Calu3 (cell line): ENCODE measurements around the gene ARPC4. TPM values are rescaled to one million over a fixed set of nuclear protein-coding genes. Genes with fewer than 3 reads are reported as not detected.

Experiments used
- BruUV-seq: library from RNA; stranded (reverse); fragments of 400-500 nt; replicated peaks from 2 replicates; lab custom pipeline; 2021; lab: Mats Ljungman, UMichigan
- CTCF ChIA-PET: fragments of 300-600 bp; sonication (Branson Sonifier 250); formaldehyde crosslinking; loops from one replicate; lab custom pipeline; 2022; ENCODE audit warnings: antibody characterized with exemption; lab: Charles Lee
- DNase-seq: peaks from one replicate; pipeline ENCODE4 v3.0.0; 2022
- H3K27ac Mint-ChIP-seq: one replicate; pipeline ENCODE4 v1.8.0; 2022; ENCODE audit warnings: mixed read lengths; ENCODE audit not compliant: unreplicated experiment
- H3K27me3 Mint-ChIP-seq: one replicate; pipeline ENCODE4 v1.8.0; 2022; ENCODE audit warnings: mixed read lengths; ENCODE audit not compliant: unreplicated experiment
- H3K36me3 Mint-ChIP-seq: one replicate; pipeline ENCODE4 v1.8.0; 2022; ENCODE audit warnings: mild to moderate bottlenecking, moderate library complexity, mixed read lengths; ENCODE audit not compliant: insufficient read depth, unreplicated experiment
- H3K4me1 Mint-ChIP-seq: one replicate; pipeline ENCODE4 v1.8.0; 2022; ENCODE audit warnings: mild to moderate bottlenecking, low read depth, mixed read lengths; ENCODE audit not compliant: unreplicated experiment
- H3K4me3 Mint-ChIP-seq: one replicate; pipeline ENCODE4 v1.8.0; 2022; ENCODE audit warnings: mild to moderate bottlenecking, low read depth, moderate library complexity, mixed read lengths; ENCODE audit not compliant: unreplicated experiment
- H3K9me3 Mint-ChIP-seq: one replicate; pipeline ENCODE4 v1.8.0; 2022; ENCODE audit warnings: low read depth, mixed read lengths; ENCODE audit not compliant: unreplicated experiment
- CTCF ChIP-seq: fragments of 200-600 bp; IDR thresholded peaks from one replicate; pipeline ENCODE4 v1.8.0; 2022; ENCODE audit warnings: antibody characterized with exemption; ENCODE audit not compliant: unreplicated experiment
- intact Hi-C: fragments of 100-400 bp; cut with micrococcal nuclease; formaldehyde crosslinking; loops from one replicate; pipeline ENCODE4 v1.10.0; 2022; ENCODE audit not compliant: unreplicated experiment
- total RNA-seq: library from RNA; stranded (reverse); gene quantifications from 2 replicates; pipeline ENCODE4 v1.2.3, GENCODE V29; 2022

Gene ARPC4
- total RNA-seq, 1 experiment from 2014 or later: 141 TPM

GRCh38 chr3:9815986-9816385, 23.1 kb downstream of the ARPC4 start:
- DNase-seq: no peak
- no peak overlapping the region for H3K4me3 Mint-ChIP-seq
- no TSS peak for BruUV-seq
- no peak overlapping the region for H3K27ac Mint-ChIP-seq
- H3K4me1 Mint-ChIP-seq: peaks cover 7% of the 10 kb centered on the region
- intact Hi-C loops: no loop called here
- no peaks in the 10 kb centered on the region for H3K9me3 Mint-ChIP-seq
- CTCF ChIA-PET: no interaction called here
- peaks cover 13% of the 10 kb centered on the region for H3K36me3 Mint-ChIP-seq
- no peak for TF ChIP-seq CTCF
- H3K27me3 Mint-ChIP-seq: no peaks in the 10 kb centered on the region

- Mint-ChIP-seq H3K36me3 (peaks cover 7% of the 10 kb centered on the region), H3K4me3 (no peak overlapping the region), H3K27me3 (no peaks in the 10 kb centered on the region), H3K27ac (no peak overlapping the region), H3K9me3 (no peaks in the 10 kb centered on the region), H3K4me1 (no peaks in the 10 kb centered on the region)
- no peak for DNase-seq
- BruUV-seq: no TSS peak
- intact Hi-C loops: no loop called here
- TF ChIP-seq CTCF: no peak
- CTCF ChIA-PET: no interaction called here
Observed at GRCh38 chr3:9817436-9817835, 24.6 kb downstream of the ARPC4 start.

DNA sequence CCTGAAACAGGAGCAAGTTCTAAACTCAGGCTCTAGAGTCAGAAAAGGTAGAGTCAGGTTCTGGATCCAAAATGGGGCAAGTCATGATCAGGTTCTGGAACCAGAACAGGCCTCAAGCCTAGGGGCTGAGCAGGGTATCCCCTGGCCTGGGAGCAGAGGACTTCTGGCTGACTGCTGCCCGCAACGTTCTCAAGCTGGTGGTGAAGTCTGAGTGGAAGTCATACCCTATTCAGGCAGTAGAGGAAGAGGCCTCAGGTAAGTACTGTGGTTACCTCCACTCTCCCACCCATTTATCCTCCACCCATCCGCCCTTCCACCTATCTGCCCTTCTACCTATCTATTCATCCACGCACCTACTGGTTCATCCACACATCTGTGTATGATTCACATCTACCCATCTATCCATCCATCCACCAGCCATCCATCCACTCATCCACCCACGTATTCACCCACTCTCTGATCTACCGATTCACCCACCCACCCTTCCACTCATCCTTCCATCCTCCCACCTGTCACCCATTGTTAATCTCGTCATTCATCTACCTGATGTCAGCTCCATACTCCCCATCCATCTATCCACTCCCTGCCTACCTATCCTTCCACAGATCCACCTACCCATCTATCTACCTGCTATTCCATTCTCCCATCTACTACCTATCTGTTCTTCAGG, 25.9 kb downstream of the ARPC4 start:
- no peak for DNase-seq
- no peak for TF ChIP-seq CTCF
- peaks cover 7% of the 10 kb centered on the region for H3K36me3 Mint-ChIP-seq
- no peak overlapping the region for H3K27ac Mint-ChIP-seq
- H3K4me3 Mint-ChIP-seq: no peak overlapping the region
- intact Hi-C loops: no loop called here
- BruUV-seq: no TSS peak
- CTCF ChIA-PET: interaction anchor here (2.1 kb wide), 1 partner anchor 128 kb away, joined by 5 read pairs; no protein-coding TSS in a partner anchor
- no peaks in the 10 kb centered on the region for H3K27me3 Mint-ChIP-seq
- no peaks in the 10 kb centered on the region for H3K9me3 Mint-ChIP-seq
- H3K4me1 Mint-ChIP-seq: no peaks in the 10 kb centered on the region

- no TSS peak for BruUV-seq
- CTCF ChIA-PET: interaction anchor here (2.1 kb wide), 1 partner anchor 126 kb away, joined by 5 read pairs; no protein-coding TSS in a partner anchor
- DNase-seq: no peak
- Mint-ChIP-seq H3K4me3 (no peak overlapping the region), H3K9me3 (no peaks in the 10 kb centered on the region), H3K4me1 (no peaks in the 10 kb centered on the region), H3K27ac (no peak overlapping the region), H3K36me3 (peaks cover 7% of the 10 kb centered on the region), H3K27me3 (no peaks in the 10 kb centered on the region)
- no peak for TF ChIP-seq CTCF
- intact Hi-C loops: no loop called here
Observed at GRCh38 chr3:9820543-9820942, 27.7 kb downstream of the ARPC4 start.
